Measurements from ENCODE around the gene ENTHD1.
A peak's percentile ranks its signal among the peaks of the same experiment; 100 is the strongest.
"Not testable (repeated sequence)": the region's sequence is repeated elsewhere in the genome, so short reads cannot be mapped to it uniquely, and the experiment has no call there.

The ENTHD1 gene

DNA sequence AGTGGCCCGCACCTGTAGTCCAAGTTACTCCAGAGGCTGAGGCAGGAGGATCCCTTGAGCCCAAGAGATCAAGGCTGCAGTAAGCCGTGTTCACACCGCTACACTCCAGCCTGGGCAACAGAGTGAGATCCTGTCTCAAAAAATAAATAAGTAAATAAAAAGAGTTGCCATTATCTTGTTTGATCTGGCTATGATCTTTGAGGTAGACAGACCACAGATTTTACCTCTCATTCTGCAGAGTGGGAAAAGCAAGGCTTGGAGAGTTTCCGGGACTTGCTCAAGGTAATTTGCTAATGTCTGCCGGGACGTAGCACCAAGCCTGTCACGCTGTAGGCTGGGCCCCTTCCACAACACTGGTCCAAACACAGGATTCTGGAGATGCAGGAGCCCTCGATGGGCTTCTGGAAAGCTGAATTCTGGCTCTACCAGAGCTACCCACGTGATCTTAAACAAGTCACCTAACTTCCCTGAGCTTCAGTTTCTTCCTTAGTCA is 14.1 kb upstream of the ENTHD1 start:
- no peak for FAIRE-seq

DNA sequence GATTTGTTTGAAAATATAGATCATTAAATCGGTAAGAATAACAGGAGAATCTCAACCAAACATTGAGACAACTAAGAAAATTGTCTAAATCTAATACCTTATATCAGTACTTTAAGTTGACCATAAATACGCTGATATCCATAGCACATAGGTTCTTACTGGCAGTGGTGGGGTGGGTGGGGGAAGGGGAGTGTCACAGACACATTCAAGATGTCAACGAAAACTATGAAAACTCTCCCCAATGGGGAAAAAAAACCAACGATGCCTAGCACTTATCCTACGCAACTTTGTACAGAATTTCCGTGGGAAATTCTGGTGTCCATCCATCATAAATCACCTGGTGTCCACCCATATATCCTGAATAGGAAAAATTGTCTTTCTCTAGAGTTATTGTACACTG is 13.5 kb upstream of the ENTHD1 start:
- no peak for DNase-seq (ENCODE audit: insufficient read length)
- no peak for TF ChIP-seq POLR2A (IDR thresholded peaks at IDR 0.05; ENCODE audit: low read depth, low read length)
- TF ChIP-seq POLR2AphosphoS5 (IDR thresholded peaks at IDR 0.05; ENCODE audit: low read depth, low read length) = no peak
- TF ChIP-seq TAF1 (IDR thresholded peaks at IDR 0.05; ENCODE audit: borderline replicate concordance, low read depth, low read length) = no peak
- no peak for FAIRE-seq

More for the DNA sequence above, 14.1 kb upstream of the ENTHD1 start:
- no peak for DNase-seq (ENCODE audit: insufficient read length)
- no peak for TF ChIP-seq TAF1 (IDR thresholded peaks at IDR 0.05; ENCODE audit: borderline replicate concordance, low read depth, low read length)
- no peak for TF ChIP-seq POLR2AphosphoS5 (IDR thresholded peaks at IDR 0.05; ENCODE audit: low read depth, low read length)
- no peak for TF ChIP-seq POLR2A (IDR thresholded peaks at IDR 0.05; ENCODE audit: low read depth, low read length)

DNA sequence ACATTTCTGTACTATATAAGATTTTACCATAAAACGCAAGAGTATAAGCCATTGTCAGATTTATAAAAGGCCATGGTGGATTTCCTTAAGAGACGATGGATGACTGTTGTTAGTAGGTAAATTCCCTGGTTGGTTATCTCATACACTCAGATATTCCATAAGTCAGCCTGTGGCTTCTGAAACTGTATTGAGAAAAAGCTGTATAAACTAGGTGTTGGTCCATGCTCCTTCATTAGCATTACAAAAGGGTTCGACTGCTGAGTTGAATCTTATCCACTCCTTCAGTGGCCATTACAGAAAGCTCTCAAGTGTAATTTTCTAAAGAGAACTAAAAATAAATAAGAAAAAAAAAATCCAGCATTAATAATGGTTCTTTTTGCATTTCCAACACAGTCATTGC is 12.6 kb upstream of the ENTHD1 start:
- no peak for FAIRE-seq
- DNase-seq (ENCODE audit: insufficient read length) = no peak
- no peak for TF ChIP-seq TAF1 (IDR thresholded peaks at IDR 0.05; ENCODE audit: borderline replicate concordance, low read depth, low read length)

GRCh38 chr22:39905687-39906086 is 12.1 kb upstream of the ENTHD1 start:
- TF ChIP-seq POLR2AphosphoS5 (IDR thresholded peaks at IDR 0.05; ENCODE audit: low read depth, low read length) (no peak), POLR2A (IDR thresholded peaks at IDR 0.05; ENCODE audit: low read depth, low read length) (no peak), TAF1 (IDR thresholded peaks at IDR 0.05; ENCODE audit: borderline replicate concordance, low read depth, low read length) (no peak)
- DNase-seq (ENCODE audit: insufficient read length) (no peak), FAIRE-seq (no peak)

DNA sequence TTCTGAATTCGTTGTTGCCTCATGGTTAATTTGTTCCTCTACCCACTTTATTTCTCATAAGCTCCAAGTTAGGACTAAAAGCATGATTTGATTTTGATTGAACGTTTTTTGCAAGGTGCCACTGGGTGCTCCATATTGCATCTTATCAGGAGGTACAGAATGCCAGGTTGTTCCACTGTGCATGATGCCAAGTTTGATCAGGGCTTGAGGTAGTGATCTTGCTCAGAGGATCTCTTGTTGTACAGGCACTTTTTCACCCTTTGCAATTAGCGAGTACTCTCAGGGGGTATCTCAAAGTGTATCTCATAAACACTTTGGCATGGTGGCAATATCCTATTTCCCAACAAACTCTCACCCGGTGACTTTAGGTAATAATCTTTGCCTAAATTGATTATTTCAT is 11.3 kb upstream of the ENTHD1 start:
- DNase-seq (ENCODE audit: insufficient read length) (no peak), FAIRE-seq (no peak)
- TF ChIP-seq POLR2A (IDR thresholded peaks at IDR 0.05; ENCODE audit: low read depth, low read length) (no peak), POLR2AphosphoS5 (IDR thresholded peaks at IDR 0.05; ENCODE audit: low read depth, low read length) (no peak), TAF1 (IDR thresholded peaks at IDR 0.05; ENCODE audit: borderline replicate concordance, low read depth, low read length) (no peak)

GRCh38 chr22:39904024-39904423 is 10.5 kb upstream of the ENTHD1 start:
- not testable (repeated sequence) for DNase-seq (ENCODE audit: insufficient read length); FAIRE-seq

GRCh38 chr22:39901565-39902146 is 8.1 kb upstream of the ENTHD1 start:
- TF ChIP-seq POLR2A (IDR thresholded peaks at IDR 0.05; ENCODE audit: low read depth, low read length) (no peak), POLR2AphosphoS5 (IDR thresholded peaks at IDR 0.05; ENCODE audit: low read depth, low read length) (no peak), TAF1 (IDR thresholded peaks at IDR 0.05; ENCODE audit: borderline replicate concordance, low read depth, low read length) (no peak)
- FAIRE-seq (no peak), DNase-seq (ENCODE audit: insufficient read length) (no peak)

DNA sequence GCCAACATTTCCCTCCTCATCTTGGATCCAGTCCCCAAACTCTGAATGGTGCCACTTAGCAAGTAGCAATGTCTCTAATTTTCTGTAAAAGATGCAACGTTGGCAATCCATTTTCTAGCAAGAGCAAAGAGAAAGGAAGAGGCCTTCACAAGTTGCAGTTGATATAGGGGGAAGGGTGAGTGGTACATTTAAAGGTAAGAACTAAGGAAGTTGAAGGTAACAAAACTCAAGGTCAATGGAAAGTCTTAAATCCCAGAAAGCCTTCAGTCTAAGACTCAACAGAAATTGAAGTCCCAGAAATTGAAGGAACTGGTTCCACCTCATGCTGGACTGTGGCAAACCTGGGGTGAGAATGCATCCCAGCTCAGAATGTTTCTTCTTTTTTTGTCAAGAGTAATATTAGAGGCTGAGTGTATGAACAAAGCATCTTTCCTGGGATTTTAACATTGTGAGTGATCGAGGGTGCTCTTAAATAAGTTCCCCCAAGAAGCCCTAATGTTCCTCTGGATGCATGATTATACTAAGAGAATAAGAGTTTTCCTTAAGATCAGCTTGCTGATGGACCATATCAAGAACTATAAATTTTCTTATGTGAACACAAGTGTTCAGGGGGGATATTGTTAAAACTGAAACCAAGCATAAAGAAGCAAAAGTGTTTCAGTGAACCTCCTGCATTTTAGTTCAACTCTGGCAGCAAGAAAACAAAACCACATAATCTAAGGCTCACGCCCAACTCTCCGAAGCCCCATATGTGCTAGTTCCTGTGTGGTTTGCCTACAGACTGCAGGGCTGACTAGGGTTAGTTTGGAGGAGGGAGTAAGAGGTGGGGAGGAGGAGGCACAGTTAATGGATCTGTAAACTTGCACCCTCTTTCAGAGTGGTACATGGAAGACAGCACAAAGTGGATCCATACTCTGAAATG is 7.0 kb upstream of the ENTHD1 start, which contains the start of gene GRAP2:
TSS of gene GRAP2 (plus strand) at position 779 of the 922 bp plus-strand sequence. CDS start 46,023 bp downstream, outside the sequence.
- peak; percentile 25 for DNase-seq (ENCODE audit: insufficient read length)
- FAIRE-seq = peak; percentile 93
- TF ChIP-seq TAF1 (IDR thresholded peaks at IDR 0.05; ENCODE audit: borderline replicate concordance, low read depth, low read length) (no peak), POLR2A (IDR thresholded peaks at IDR 0.05; ENCODE audit: low read depth, low read length) (no peak), POLR2AphosphoS5 (IDR thresholded peaks at IDR 0.05; ENCODE audit: low read depth, low read length) (no peak)

DNA sequence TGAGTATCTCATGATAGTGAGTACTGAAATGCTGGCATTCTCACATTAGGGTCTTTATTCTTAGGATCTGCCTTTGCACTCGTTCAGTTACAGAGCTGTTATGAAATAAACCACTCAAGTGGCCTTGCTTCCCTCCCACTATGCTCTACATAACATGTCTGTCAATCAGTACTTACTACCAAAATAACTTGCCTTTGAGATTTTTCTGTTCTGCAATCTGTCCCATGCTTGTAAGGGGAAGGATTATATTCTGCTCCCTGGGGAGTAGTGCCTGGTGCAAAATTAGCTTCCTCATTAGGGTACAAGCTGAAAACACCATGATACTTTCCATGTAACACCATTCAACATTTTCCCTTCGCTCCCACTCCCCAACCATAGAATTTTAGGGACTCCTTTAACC is 5.4 kb upstream of the ENTHD1 start:
- no peak for TF ChIP-seq POLR2A (IDR thresholded peaks at IDR 0.05; ENCODE audit: low read depth, low read length)
- TF ChIP-seq TAF1 (IDR thresholded peaks at IDR 0.05; ENCODE audit: borderline replicate concordance, low read depth, low read length) = no peak
- TF ChIP-seq POLR2AphosphoS5 (IDR thresholded peaks at IDR 0.05; ENCODE audit: low read depth, low read length) = no peak
- FAIRE-seq = peak; percentile 93
- no peak for DNase-seq (ENCODE audit: insufficient read length)

GRCh38 chr22:39897841-39898240 is 4.3 kb upstream of the ENTHD1 start:
- FAIRE-seq (no peak), DNase-seq (ENCODE audit: insufficient read length) (no peak)
- TF ChIP-seq POLR2AphosphoS5 (IDR thresholded peaks at IDR 0.05; ENCODE audit: low read depth, low read length) (no peak), POLR2A (IDR thresholded peaks at IDR 0.05; ENCODE audit: low read depth, low read length) (no peak), TAF1 (IDR thresholded peaks at IDR 0.05; ENCODE audit: borderline replicate concordance, low read depth, low read length) (no peak)

DNA sequence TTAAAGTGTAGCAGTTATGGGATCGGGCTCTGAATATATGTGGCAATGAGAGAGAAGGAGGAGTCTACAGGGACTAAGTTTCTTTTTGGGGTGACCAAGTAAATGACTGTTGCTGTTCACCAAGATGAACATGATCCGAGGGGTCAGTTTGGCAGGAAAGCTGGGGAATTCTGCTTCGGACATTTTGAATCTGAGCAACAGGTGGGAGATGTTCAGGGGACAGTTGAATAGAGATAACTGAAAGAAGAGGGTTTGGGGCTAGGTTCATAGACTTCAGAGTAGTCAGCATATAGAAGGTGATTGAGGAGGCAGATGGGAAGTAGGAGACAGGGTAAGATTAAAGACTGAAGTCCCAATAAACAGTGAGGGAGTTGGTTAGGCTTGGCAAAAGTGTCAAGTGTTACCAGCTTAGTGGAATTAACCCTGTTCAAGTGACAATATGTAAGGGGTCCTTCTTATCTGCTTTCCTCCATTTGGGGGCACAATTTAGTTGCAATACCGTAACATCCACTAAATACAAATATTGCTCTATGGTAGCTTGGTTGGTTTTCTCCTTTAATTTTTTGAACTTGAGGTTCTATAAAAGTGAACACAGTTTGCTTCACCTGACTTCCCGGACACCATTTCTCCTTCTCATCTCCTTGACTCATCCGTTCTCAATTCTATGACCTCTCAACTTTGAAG is 2.9 kb upstream of the ENTHD1 start:
- no peak for TF ChIP-seq TAF1 (IDR thresholded peaks at IDR 0.05; ENCODE audit: borderline replicate concordance, low read depth, low read length)
- TF ChIP-seq POLR2AphosphoS5 (IDR thresholded peaks at IDR 0.05; ENCODE audit: low read depth, low read length) = no peak
- TF ChIP-seq POLR2A (IDR thresholded peaks at IDR 0.05; ENCODE audit: low read depth, low read length) = no peak
- FAIRE-seq = no peak
- DNase-seq (ENCODE audit: insufficient read length) = no peak
